H1 (cell line): ENCODE data around the gene SGCD. TPM values are rescaled to one million over a fixed set of nuclear protein-coding genes. Genes with fewer than 3 reads are reported as not detected.

ENCODE experiments used
- CTCF ChIA-PET: fragments of 300-600 bp; sonication (Branson Sonifier 250); formaldehyde crosslinking; loops from one replicate; lab custom pipeline; 2021; ENCODE audit not compliant: partially characterized antibody; lab: Charles Lee
- POLR2A ChIA-PET: fragments of 300-600 bp; sonication (Branson Sonifier 250); formaldehyde crosslinking; loops from one replicate; lab custom pipeline; 2021; ENCODE audit warnings: inconsistent platforms; ENCODE audit not compliant: partially characterized antibody; lab: Charles Lee
- DNase-seq, 2 experiments: peaks; one replicate each; pipeline versions ENCODE4 v3.0.0 to v3.0.0-alpha.2; 2010 to 2022; ENCODE audit warnings: low spot score in 2 of 2, low read depth in 1 of 2, mixed read lengths in 1 of 2
- FAIRE-seq: peaks from 2 replicates; lab custom pipeline; 2011; peaks lifted over from hg19 to GRCh38; lab: Jason Lieb, UNC
- H2AFZ ChIP-seq: 2 replicates; pipeline ENCODE4 v1.8.1; 2012; ENCODE audit warnings: low read length, inconsistent platforms
- H2AK5ac ChIP-seq: 2 replicates; pipeline ENCODE4 v1.6.1; 2013; ENCODE audit warnings: low read depth, low read length
- H2BK120ac ChIP-seq: replicated peaks from 2 replicates; pipeline ENCODE3; 2013; ENCODE audit warnings: low read depth, low read length, inconsistent platforms
- H2BK12ac ChIP-seq: 2 replicates; pipeline ENCODE4 v1.6.1; 2013; ENCODE audit warnings: low read depth, low read length
- H2BK15ac ChIP-seq: 2 replicates; pipeline ENCODE4 v1.6.1; 2013; ENCODE audit warnings: low read length
- H2BK20ac ChIP-seq: 2 replicates; pipeline ENCODE4 v1.6.1; 2013; ENCODE audit warnings: low read length
- H2BK5ac ChIP-seq: 2 replicates; pipeline ENCODE4 v1.6.1; 2013; ENCODE audit warnings: low read depth, low read length
- H3K14ac ChIP-seq: 2 replicates; pipeline ENCODE4 v1.6.1; 2013; ENCODE audit warnings: inconsistent platforms; ENCODE audit not compliant: insufficient read length
- H3K18ac ChIP-seq: 2 replicates; pipeline ENCODE4 v1.6.1; 2013; ENCODE audit warnings: low read length; ENCODE audit errors: extremely low read depth
- H3K23ac ChIP-seq: 2 replicates; pipeline ENCODE4 v1.6.1; 2013; ENCODE audit warnings: inconsistent platforms; ENCODE audit not compliant: insufficient read length
- H3K23me2 ChIP-seq: 2 replicates; pipeline ENCODE4 v1.6.1; 2013; ENCODE audit warnings: low read depth, low read length
- H3K27ac ChIP-seq: 2 replicates; pipeline ENCODE4 v1.6.1; 2011; ENCODE audit warnings: low read depth, low read length, inconsistent platforms
- H3K27me3 ChIP-seq, 4 experiments: replicated peaks in 1 of 4; 1 replicate in 1 of 4; 2 replicates in 3 of 4; pipeline versions ENCODE4 v1.6.1 to v1.8.1; 2011 to 2013; ENCODE audit warnings: low read length in 3 of 4, mild to moderate bottlenecking in 3 of 4, inconsistent platforms in 2 of 4, mixed read lengths in 2 of 4, moderate library complexity in 1 of 4; ENCODE audit not compliant: control insufficient read depth in 3 of 4, insufficient read depth in 3 of 4; ENCODE audit errors: extremely low read depth in 1 of 4
- H3K36me3 ChIP-seq, 4 experiments: 2 replicates each; pipeline versions ENCODE4 v1.6.1 to v1.8.1; 2011 to 2013; ENCODE audit warnings: mild to moderate bottlenecking in 4 of 4, low read length in 3 of 4, moderate library complexity in 2 of 4, control low read depth in 1 of 4, inconsistent platforms in 1 of 4; ENCODE audit not compliant: insufficient read depth in 4 of 4, control insufficient read depth in 2 of 4
- H3K4ac ChIP-seq: replicated peaks from 2 replicates; pipeline ENCODE3; 2013; ENCODE audit warnings: low read length, low read depth, mixed read lengths, inconsistent platforms; ENCODE audit not compliant: insufficient read length
- H3K4me1 ChIP-seq, 4 experiments: replicated peaks in 1 of 4; 1 replicate in 1 of 4; 2 replicates in 3 of 4; pipeline versions ENCODE4 v1.6.1 to v1.8.1; 2011 to 2013; ENCODE audit warnings: low read length in 3 of 4, inconsistent platforms in 2 of 4, mixed read lengths in 1 of 4; ENCODE audit not compliant: insufficient read depth in 4 of 4, control insufficient read depth in 3 of 4
- H3K4me2 ChIP-seq, 2 experiments: 2 replicates each; pipeline versions ENCODE4 v1.6.1 to v1.8.1; 2011 to 2013; ENCODE audit warnings: low read depth in 2 of 2, low read length in 2 of 2, control low read depth in 1 of 2, inconsistent platforms in 1 of 2, mild to moderate bottlenecking in 1 of 2; ENCODE audit not compliant: insufficient read depth in 1 of 2
- H3K4me3 ChIP-seq, 4 experiments: fragments of 200-600, 300-600 bp in 1 of 4; sonication (generic), shearing (Covaris generic), sonication (Bioruptor Twin) in 1 of 4; 2 replicates each; pipeline versions ENCODE4 v1.5.1 to v1.8.1; 2011 to 2016; ENCODE audit warnings: low read length in 4 of 4, low read depth in 3 of 4, control low read depth in 2 of 4, inconsistent platforms in 2 of 4, mild to moderate bottlenecking in 2 of 4, mixed read lengths in 1 of 4, moderate library complexity in 1 of 4; ENCODE audit not compliant: insufficient read depth in 2 of 4; ENCODE audit errors: extremely low read depth in 1 of 4
- H3K56ac ChIP-seq: replicated peaks from 2 replicates; pipeline ENCODE3; 2013; ENCODE audit warnings: low read depth, mild to moderate bottlenecking, mixed read lengths, low read length, inconsistent platforms; ENCODE audit not compliant: insufficient read length
- H3K79me1 ChIP-seq: 2 replicates; pipeline ENCODE4 v1.6.1; 2013; ENCODE audit warnings: low read depth, low read length, control low read depth
- H3K79me2 ChIP-seq, 2 experiments: 2 replicates each; pipeline versions ENCODE4 v1.6.1 to v1.8.1; 2012 to 2013; ENCODE audit warnings: low read length in 2 of 2, mild to moderate bottlenecking in 2 of 2, inconsistent platforms in 1 of 2; ENCODE audit not compliant: insufficient read depth in 2 of 2, control insufficient read depth in 1 of 2
- H3K9ac ChIP-seq, 4 experiments: replicated peaks in 1 of 4; 1 replicate in 1 of 4; 2 replicates in 3 of 4; pipeline versions ENCODE4 v1.6.1 to v1.8.1; 2011 to 2013; ENCODE audit warnings: low read depth in 3 of 4, low read length in 3 of 4, control low read depth in 2 of 4, mild to moderate bottlenecking in 2 of 4, moderate library complexity in 2 of 4, inconsistent platforms in 1 of 4; ENCODE audit errors: extremely low read depth in 1 of 4
- H3K9me3 ChIP-seq, 2 experiments: 2 replicates each; pipeline versions ENCODE4 v1.6.1 to v1.8.1; 2012 to 2013; ENCODE audit warnings: mild to moderate bottlenecking in 2 of 2, moderate library complexity in 2 of 2, control low read depth in 1 of 2, inconsistent platforms in 1 of 2, low read depth in 1 of 2, low read length in 1 of 2, mixed read lengths in 1 of 2; ENCODE audit not compliant: insufficient read depth in 2 of 2
- H4K20me1 ChIP-seq, 2 experiments: replicated peaks in 1 of 2; 2 replicates each; pipeline versions ENCODE3 to v1.8.1; 2011 to 2013; ENCODE audit warnings: inconsistent platforms in 2 of 2, low read length in 2 of 2, mild to moderate bottlenecking in 1 of 2; ENCODE audit not compliant: insufficient read depth in 2 of 2, control insufficient read depth in 1 of 2
- H4K5ac ChIP-seq: 2 replicates; pipeline ENCODE4 v1.6.1; 2013; ENCODE audit warnings: low read length, low read depth, mixed read lengths, inconsistent platforms; ENCODE audit not compliant: insufficient read length
- H4K8ac ChIP-seq: 2 replicates; pipeline ENCODE4 v1.8.0; 2013; ENCODE audit warnings: mild to moderate bottlenecking, moderate library complexity, low read length, inconsistent platforms; ENCODE audit not compliant: insufficient read depth; ENCODE audit errors: extremely low read depth
- H4K91ac ChIP-seq: replicated peaks from 2 replicates; pipeline ENCODE3; 2013; ENCODE audit warnings: low read length, mixed read lengths, inconsistent platforms; ENCODE audit not compliant: insufficient read length
- EZH2 ChIP-seq: fragments of 200-600 bp; sonication (generic); IDR thresholded peaks from 2 replicates; pipeline ENCODE4 v1.7.1; 2012; ENCODE audit warnings: low read depth, mild to moderate bottlenecking, moderate library complexity, low read length, inconsistent platforms; ENCODE audit not compliant: severe bottlenecking
- KDM1A ChIP-seq: fragments of 200-600, 300-600 bp; sonication (generic); IDR thresholded peaks from 2 replicates; pipeline ENCODE4 v1.7.1; 2016; ENCODE audit warnings: mild to moderate bottlenecking, low read length, borderline replicate concordance
- NANOG ChIP-seq: IDR thresholded peaks from 2 replicates; pipeline ENCODE4 v1.6.1; 2011; ENCODE audit warnings: low read length, low read depth, mild to moderate bottlenecking, inconsistent platforms; ENCODE audit not compliant: insufficient read depth, poor library complexity, severe bottlenecking
- POU5F1 ChIP-seq: IDR thresholded peaks from 2 replicates; pipeline ENCODE4 v1.6.1; 2011; ENCODE audit warnings: low read depth, mild to moderate bottlenecking, low read length, moderate library complexity
- SIN3A ChIP-seq, 2 experiments: IDR thresholded peaks in 1 of 2; conservative IDR thresholded peaks in 1 of 2; 2 replicates each; pipeline ENCODE4 v1.6.1; 2011 to 2012; ENCODE audit warnings: low read length in 2 of 2, improper control_type of control experiment in 1 of 2, low read depth in 1 of 2, mild to moderate bottlenecking in 1 of 2
- SIRT6 ChIP-seq: IDR thresholded peaks from one replicate; pipeline ENCODE4 v1.7.1; 2012; ENCODE audit warnings: low read length, inconsistent platforms
- TBP ChIP-seq: IDR thresholded peaks from 2 replicates; pipeline ENCODE4 v1.6.1; 2011; ENCODE audit warnings: low read depth, low read length, improper control_type of control experiment
- WGBS, 2 experiments: shearing (Covaris generic) in 1 of 2; methylation state at CpG; one replicate each; pipeline versions ENCODE4 v1.1.6 to v1.1.7; 2013 to 2015; ENCODE audit warnings: low lambda C conversion rate in 2 of 2, mixed read lengths in 2 of 2, inconsistent platforms in 1 of 2, low coverage in 1 of 2, missing lambda C conversion rate in 1 of 2; ENCODE audit not compliant: insufficient replicate concordance in 2 of 2, insufficient coverage in 1 of 2, insufficient read length in 1 of 2; ENCODE audit errors: extremely low coverage in 1 of 2, missing lambda C conversion rate in 1 of 2; 5-methylcytosine and 5-hydroxymethylcytosine counted together
- polyA plus RNA-seq, 7 experiments: library from polyadenylated mRNA; depleted of rRNA in 3 of 7; stranded (reverse) in 5 of 7; unstranded in 2 of 7; fragments of >200 nt in 5 of 7; fragments of 200-250 nt in 2 of 7; gene quantifications; 1 replicate in 5 of 7; 2 replicates in 1 of 7; 4 replicates in 1 of 7; pipeline versions ENCODE4 v1.2.1 to v1.2.3, GENCODE V29; 2011 to 2013; ENCODE audit warnings: missing spikeins in 2 of 7, mixed read lengths in 2 of 7
- total RNA-seq: library from RNA; stranded (reverse); fragmentation: NEBNext Ultra II Directional; extraction: Animal tissue kit (Norgen Biotek cat#: 25700); gene quantifications from 2 replicates; pipeline ENCODE4 v1.2.1, GENCODE V29; 2021

The SGCD gene
- total and polyA plus RNA-seq, 2 of the 8 experiments (the other 6 are each of a cell fraction or from before 2014, with no cell fraction given), result 0.04 to 0.08 TPM

DNA sequence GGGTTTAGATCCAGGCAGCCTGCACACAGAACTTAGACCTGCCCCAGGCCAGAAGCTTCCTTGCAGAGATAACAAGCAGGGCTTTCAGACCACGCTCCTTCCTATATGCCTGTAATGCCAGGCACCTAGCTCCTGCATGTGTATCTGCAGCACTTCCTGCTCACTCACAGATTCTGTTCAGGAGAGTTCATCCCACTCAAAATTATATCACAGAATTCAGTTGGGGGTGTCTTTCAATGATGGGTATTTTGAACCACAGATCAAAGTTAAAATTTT, 105.8 kb downstream of the SGCD start:
- no peak overlapping the region for H3K18ac ChIP-seq
- H2BK12ac ChIP-seq, result no peak overlapping the region
- H2AFZ ChIP-seq, result peak overlapping the region; percentile 74
- H4K5ac ChIP-seq, result no peak overlapping the region
- H3K9me3 ChIP-seq, result no peaks in the 10 kb centered on the region
- no peaks in the 10 kb centered on the region for H3K4me1 ChIP-seq
- no peak overlapping the region for H2BK15ac ChIP-seq
- POLR2A ChIA-PET, result no interaction called here
- CTCF ChIA-PET, result interaction anchor here (0.5 to 0.8 kb wide), 2 partner anchors 14 to 718 kb away, joined by 3 to 4 read pairs; no protein-coding TSS in a partner anchor
- no peak overlapping the region for H2BK20ac ChIP-seq
- H3K4me3 ChIP-seq, result no peak overlapping the region
- H2BK5ac ChIP-seq, result no peak overlapping the region
- no peak overlapping the region for H3K4me2 ChIP-seq
- H3K27ac ChIP-seq, result no peak overlapping the region
- H4K91ac ChIP-seq, result no peak overlapping the region
- H3K9ac ChIP-seq, result no peak overlapping the region
- TF ChIP-seq NANOG (no peak), SIN3A (conservative IDR thresholded peaks at IDR 0.05 in 1 of 2, IDR thresholded peaks at IDR 0.05 in 1 of 2; ENCODE audit: low read depth in 1 of 2, low read length in 2 of 2) (no peak), KDM1A (no peak), EZH2 (no peak), SIRT6 (no peak), TBP (no peak), POU5F1 (no peak)
- no peaks in the 10 kb centered on the region for H3K79me1 ChIP-seq
- H2AK5ac ChIP-seq, result no peak overlapping the region
- no peaks in the 10 kb centered on the region for H3K23me2 ChIP-seq
- H2BK120ac ChIP-seq, result no peak overlapping the region
- DNase-seq, result no peak
- no peaks in the 10 kb centered on the region for H4K20me1 ChIP-seq
- no peak overlapping the region for H3K23ac ChIP-seq
- no peaks in the 10 kb centered on the region for H3K79me2 ChIP-seq
- H3K14ac ChIP-seq, result no peak overlapping the region
- H3K56ac ChIP-seq, result no peak overlapping the region
- no peak overlapping the region for H3K4ac ChIP-seq
- H3K36me3 ChIP-seq, result no peaks in the 10 kb centered on the region
- H3K27me3 ChIP-seq, result no peaks in the 10 kb centered on the region
- H4K8ac ChIP-seq, result no peak overlapping the region; the same call in 1 of the 2 replicates
- 93% methylated on average over 1 of the region's 1 CpG; no CpG with 5 or more reads in 1 of the 2 experiments for WGBS, 2 experiments
- FAIRE-seq, result no peak
